Tibial artery (tissue), 4 donors: ENCODE data around the gene KLF13.

Experiments used
- DNase-seq, 2 donors: peaks; one replicate each; pipeline ENCODE4 v3.0.0-alpha.2; 2019
- H3K27ac ChIP-seq, 2 donors: fragments of 200-600 bp; sonication (generic) in 1 of 2; 1 replicate in 1 of 2; 2 replicates in 1 of 2; pipeline ENCODE4 v1.5.1; 2018 to 2019; ENCODE audit warnings: mild to moderate bottlenecking in 1 of 2
- H3K27me3 ChIP-seq, 2 donors: fragments of 200-600 bp; sonication (generic) in 1 of 2; one replicate each; pipeline versions ENCODE4 v1.5.1 to v1.6.0; 2016 to 2019
- H3K36me3 ChIP-seq, 3 donors: fragments of 200-600 bp; sonication (generic) in 2 of 3; one replicate each; pipeline ENCODE4 v1.5.1; 2016 to 2019; ENCODE audit warnings: mild to moderate bottlenecking in 2 of 3
- H3K4me1 ChIP-seq, 4 donors: fragments of 200-600 bp; sonication (generic) in 2 of 4; 1 replicate in 3 of 4; 2 replicates in 1 of 4; pipeline ENCODE4 v1.5.1; 2016 to 2019
- H3K4me3 ChIP-seq, 2 donors: fragments of 200-600 bp; sonication (generic) in 1 of 2; 1 replicate in 1 of 2; 2 replicates in 1 of 2; pipeline ENCODE4 v1.5.1; 2018 to 2019; ENCODE audit warnings: mild to moderate bottlenecking in 2 of 2
- H3K9me3 ChIP-seq, 3 donors: fragments of 200-600 bp; sonication (generic) in 1 of 3; one replicate each; pipeline ENCODE4 v1.5.1; 2016 to 2019
- intact Hi-C: fragments of 100-400 bp; cut with DNase I; formaldehyde crosslinking; loops from one replicate; pipeline ENCODE4 v1.15.0; 2023; ENCODE audit warnings: low total_unique reads
- TF ChIP-seq, protein P1 (sequence below), 2 experiments: fragments of 200-600 bp in 1 of 2; fragments of 450-650 bp in 1 of 2; IDR thresholded peaks; one replicate each; pipeline ENCODE4 v1.5.1; 2017 to 2019; ENCODE audit warnings: antibody characterized with exemption in 2 of 2, mild to moderate bottlenecking in 1 of 2, moderate library complexity in 1 of 2

KLF13 gene

DNA sequence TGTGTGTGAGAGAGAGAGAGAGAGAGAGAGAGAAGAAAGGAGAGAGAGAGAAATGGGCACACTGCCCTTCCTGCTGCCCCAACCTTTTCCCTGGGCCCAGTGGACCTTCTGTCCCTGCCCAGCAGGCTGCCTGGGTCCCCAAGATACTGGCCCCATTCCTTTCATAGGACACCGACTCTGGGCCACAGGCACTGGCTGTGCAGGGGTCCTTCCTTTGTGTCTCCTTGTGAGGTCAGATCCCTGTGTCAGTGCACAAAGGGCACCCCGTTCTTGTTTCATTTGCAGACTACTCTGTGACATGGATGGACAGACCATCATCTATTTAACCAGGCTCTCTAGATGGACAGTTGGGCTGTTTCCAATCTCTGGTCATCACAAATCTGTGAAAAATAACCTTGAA is 21.3 kb upstream of the KLF13 start:
- Histone ChIP-seq H3K36me3 (no peaks in the 10 kb centered on the region), H3K4me1 (no peaks in the 10 kb centered on the region), H3K4me3 (no peak overlapping the region), H3K27ac (no peak overlapping the region), H3K9me3 (no peaks in the 10 kb centered on the region), H3K27me3 (peaks cover 0 to 40% of the 10 kb centered on the region in 2 donors)
- TF ChIP-seq, protein P1, sequence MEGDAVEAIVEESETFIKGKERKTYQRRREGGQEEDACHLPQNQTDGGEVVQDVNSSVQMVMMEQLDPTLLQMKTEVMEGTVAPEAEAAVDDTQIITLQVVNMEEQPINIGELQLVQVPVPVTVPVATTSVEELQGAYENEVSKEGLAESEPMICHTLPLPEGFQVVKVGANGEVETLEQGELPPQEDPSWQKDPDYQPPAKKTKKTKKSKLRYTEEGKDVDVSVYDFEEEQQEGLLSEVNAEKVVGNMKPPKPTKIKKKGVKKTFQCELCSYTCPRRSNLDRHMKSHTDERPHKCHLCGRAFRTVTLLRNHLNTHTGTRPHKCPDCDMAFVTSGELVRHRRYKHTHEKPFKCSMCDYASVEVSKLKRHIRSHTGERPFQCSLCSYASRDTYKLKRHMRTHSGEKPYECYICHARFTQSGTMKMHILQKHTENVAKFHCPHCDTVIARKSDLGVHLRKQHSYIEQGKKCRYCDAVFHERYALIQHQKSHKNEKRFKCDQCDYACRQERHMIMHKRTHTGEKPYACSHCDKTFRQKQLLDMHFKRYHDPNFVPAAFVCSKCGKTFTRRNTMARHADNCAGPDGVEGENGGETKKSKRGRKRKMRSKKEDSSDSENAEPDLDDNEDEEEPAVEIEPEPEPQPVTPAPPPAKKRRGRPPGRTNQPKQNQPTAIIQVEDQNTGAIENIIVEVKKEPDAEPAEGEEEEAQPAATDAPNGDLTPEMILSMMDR (IDR thresholded peaks at IDR 0.05), result no peak
- intact Hi-C loops, result no loop called here
- no peak for DNase-seq

DNA sequence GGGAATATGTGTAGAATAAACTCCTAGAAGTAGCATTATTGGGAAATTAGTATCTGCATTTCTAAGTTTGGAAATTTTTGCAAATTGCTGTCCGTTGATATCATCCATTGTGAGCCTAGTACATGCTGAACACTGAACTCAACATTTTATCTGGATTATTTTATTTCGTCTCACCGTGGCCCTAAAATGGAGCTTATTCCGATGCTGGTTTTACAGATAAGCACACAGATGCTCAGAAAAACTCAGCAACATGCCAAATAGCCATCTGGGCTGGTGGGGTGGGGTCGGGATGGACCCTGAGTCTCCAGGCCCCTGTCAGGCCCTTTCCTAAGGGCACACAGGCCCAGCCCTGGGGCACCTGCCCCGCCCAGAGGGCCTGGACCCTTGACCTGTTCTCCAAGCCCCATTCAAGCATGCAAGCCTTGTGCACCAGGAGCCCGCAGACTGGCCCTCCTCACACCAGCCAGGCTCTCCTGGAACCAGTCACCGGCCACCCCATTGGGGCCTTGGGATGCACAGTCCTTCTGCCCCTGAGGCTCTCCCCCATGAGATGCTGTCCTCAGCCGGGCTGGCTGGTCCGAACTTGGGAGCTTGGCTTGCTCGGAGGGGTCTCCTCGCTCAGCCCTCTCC is 20.7 kb upstream of the KLF13 start:
- H3K9me3 ChIP-seq, result no peaks in the 10 kb centered on the region
- H3K36me3 ChIP-seq, result no peaks in the 10 kb centered on the region
- TF ChIP-seq, protein P1 (IDR thresholded peaks at IDR 0.05), result no peak
- H3K27ac ChIP-seq, result no peak overlapping the region
- H3K27me3 ChIP-seq, result peaks cover 0 to 40% of the 10 kb centered on the region in 2 donors
- H3K4me3 ChIP-seq, result no peak overlapping the region
- H3K4me1 ChIP-seq, result no peaks in the 10 kb centered on the region
- DNase-seq, result peak in 1 of 2 donors; percentile 53
- intact Hi-C loops, result no loop called here

DNA sequence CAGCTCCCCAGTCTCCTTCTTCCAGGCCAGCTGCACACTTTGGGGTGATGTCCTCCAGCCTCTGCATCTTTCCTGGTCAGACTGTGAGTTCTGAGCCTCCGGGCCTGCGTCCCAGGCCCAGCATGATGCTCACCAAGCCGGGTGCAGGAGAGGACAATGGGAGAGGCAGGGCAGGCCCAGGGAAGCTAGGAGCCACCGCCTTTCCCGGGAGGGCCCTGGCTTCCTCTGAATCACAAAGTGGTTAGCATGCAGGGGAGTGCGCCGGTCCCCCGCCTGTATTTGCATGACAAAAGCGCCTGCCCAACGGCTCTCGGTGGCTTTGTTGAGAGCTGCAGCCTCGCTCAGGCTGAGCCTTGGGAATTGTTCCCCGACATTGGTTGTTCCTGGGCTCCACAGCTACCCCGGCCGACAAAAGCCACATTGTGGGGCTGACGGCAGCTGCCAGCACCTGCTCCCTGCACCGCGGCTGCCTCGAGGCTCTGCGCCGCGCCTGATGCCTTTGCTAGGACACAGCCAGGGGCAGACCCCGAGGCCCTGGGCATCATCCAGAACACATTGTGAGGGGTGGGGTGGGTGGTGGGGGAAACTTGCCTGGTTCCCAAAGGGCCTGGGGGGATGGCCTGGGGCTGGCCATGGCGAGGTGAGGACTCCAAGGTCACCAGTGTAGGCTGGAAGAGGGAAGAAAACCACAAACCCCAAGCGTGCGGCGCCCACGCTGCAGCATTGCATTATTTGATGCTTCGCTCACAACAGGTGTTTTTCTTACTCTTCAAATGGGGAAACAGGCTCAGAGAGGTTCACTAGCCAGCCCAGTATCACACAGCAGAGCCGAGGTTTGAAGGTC is 20.0 kb upstream of the KLF13 start:
- peaks cover 0 to 40% of the 10 kb centered on the region in 2 donors for H3K27me3 ChIP-seq
- intact Hi-C loops, result no loop called here
- H3K4me1 ChIP-seq, result no peaks in the 10 kb centered on the region
- H3K27ac ChIP-seq, result no peak overlapping the region
- H3K4me3 ChIP-seq, result no peak overlapping the region
- DNase-seq, result peak in 1 of 2 donors; percentile 55
- TF ChIP-seq, protein P1 (IDR thresholded peaks at IDR 0.05), result no peak
- H3K9me3 ChIP-seq, result no peaks in the 10 kb centered on the region
- H3K36me3 ChIP-seq, result no peaks in the 10 kb centered on the region

DNA sequence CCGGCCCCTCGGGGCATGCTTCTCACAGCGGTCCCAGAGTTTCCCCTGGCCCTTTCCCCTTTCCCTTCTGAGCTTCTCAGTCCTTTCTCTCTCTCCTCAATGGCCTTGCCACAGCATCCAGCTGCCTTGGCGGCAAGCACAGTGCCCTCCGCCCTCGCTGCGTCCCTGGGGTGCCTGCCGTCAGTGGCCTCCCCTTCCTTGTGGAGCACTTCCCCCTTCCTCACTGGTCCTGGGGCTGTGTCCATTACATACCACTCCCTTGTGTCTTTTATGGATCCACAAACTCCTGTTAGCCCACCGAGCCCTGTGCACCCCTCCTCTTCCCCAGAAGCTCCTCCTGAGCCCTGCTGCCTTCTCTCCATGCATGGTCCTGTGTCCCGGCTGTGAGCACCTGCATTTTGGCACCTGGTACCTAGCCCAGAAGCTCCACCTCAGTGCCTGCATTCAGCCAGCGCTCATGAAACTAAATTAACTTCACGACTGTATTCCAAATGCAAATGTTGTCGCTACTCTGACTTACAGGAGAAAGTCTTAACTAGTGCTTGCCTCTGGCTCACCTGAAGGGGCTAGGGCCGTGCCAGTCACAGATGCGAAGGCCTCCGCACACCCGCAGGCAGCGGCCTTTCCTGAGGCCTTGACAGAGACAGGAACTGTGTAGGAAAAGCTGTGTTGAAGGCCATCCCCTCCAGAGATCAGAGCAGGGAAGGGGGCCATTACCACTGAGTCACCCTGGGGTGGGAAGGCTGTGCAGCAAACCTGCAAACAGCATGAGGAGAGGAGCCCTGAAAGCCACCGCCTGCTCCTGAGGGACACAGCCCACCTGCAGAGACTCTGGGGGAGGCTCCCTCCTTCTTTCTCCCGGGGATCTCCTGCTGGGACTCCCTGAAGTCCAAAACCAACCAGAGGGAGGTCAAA is 19.1 kb upstream of the KLF13 start:
- TF ChIP-seq, protein P1 (IDR thresholded peaks at IDR 0.05), result no peak
- intact Hi-C loops, result no loop called here
- Histone ChIP-seq H3K27ac (no peak overlapping the region), H3K36me3 (no peaks in the 10 kb centered on the region), H3K9me3 (no peaks in the 10 kb centered on the region), H3K4me1 (no peaks in the 10 kb centered on the region), H3K4me3 (no peak overlapping the region), H3K27me3 (peaks cover 0 to 47% of the 10 kb centered on the region in 2 donors)
- DNase-seq, result no peak

DNA sequence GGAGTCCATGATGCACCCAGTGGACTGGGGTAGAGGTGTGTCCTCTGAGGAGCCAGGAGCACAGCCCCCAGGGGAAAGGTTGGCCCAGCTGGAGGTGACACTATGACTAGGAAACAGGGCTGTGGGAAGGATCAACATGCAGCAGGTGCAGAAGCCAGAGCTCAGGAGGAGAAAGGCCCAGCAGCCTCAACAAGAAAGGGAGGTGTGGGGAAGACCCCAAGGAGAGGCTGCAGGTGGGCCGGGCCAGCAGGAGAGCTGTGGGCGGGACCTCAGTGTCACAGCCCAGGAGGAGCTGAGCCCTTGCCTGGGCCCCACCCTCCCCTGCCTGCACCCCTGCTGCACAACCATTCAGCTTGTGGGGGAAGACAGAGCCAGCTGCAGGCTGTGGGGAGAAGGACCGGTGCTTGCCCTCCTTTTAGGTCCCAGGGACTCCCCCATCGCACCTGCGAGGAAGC is 18.4 kb upstream of the KLF13 start:
- H3K4me1 ChIP-seq, result no peaks in the 10 kb centered on the region

More for the DNA sequence above, 18.4 kb upstream of the KLF13 start:
- intact Hi-C loops, result no loop called here
- TF ChIP-seq, protein P1 (IDR thresholded peaks at IDR 0.05), result no peak
- Histone ChIP-seq H3K36me3 (no peaks in the 10 kb centered on the region), H3K27me3 (peaks cover 0 to 47% of the 10 kb centered on the region in 2 donors), H3K27ac (no peak overlapping the region), H3K9me3 (peaks cover 0 to 5% (median 3%) of the 10 kb centered on the region in 3 donors), H3K4me3 (no peak overlapping the region)
- no peak for DNase-seq
